PC-3 (cell line): Measurements from ENCODE around the gene TOMM34.

ENCODE experiments used
- CTCF ChIP-seq: fragments of 300-600 bp; sonication (generic); conservative IDR thresholded peaks from 2 replicates; pipeline ENCODE4 v1.5.1; 2017; ENCODE audit warnings: antibody characterized with exemption, low read depth, mild to moderate bottlenecking, low read length
- EZH2 ChIP-seq: fragments of 300-600 bp; sonication (generic); IDR thresholded peaks from one replicate; pipeline ENCODE4 v1.6.1; 2017; ENCODE audit warnings: antibody characterized with exemption, mild to moderate bottlenecking, low read length; ENCODE audit not compliant: unreplicated experiment
- EZH2phosphoT487 ChIP-seq: fragments of 300-600 bp; sonication (generic); IDR thresholded peaks from 2 replicates; pipeline ENCODE4 v1.6.1; 2018; ENCODE audit warnings: mild to moderate bottlenecking, antibody characterized with exemption, low read length, borderline replicate concordance

DNA sequence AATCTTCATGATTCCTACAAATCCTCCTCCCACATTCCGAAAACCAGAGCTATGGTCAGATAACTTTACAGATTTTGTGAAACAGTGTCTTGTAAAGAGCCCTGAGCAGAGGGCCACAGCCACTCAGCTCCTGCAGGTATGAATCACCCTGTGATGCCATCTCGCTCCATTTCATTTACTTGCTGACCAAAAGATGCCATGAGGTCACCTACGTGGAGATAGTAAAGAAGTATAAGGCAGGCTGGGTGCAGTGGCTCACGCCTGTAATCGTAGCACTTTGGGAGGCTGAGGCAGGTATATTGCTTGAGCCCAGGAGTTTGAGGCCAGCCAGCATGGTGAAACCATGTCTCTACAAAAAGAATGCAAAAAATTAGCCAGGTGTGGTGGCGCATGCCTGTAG is 37.0 kb upstream of the TOMM34 start:
- no peak for TF ChIP-seq EZH2
- no peak for TF ChIP-seq CTCF
- no peak for TF ChIP-seq EZH2phosphoT487
